GM12878 (cell line): ENCODE results near the gene CHPT1.

Experiments used
- LARP7 ChIP-seq: fragments of 450-650 bp; IDR thresholded peaks from 2 replicates; pipeline ENCODE4 v1.6.1; 2017; ENCODE audit warnings: mild to moderate bottlenecking
- SMC3 ChIP-seq: IDR thresholded peaks from 2 replicates; pipeline ENCODE4 v1.6.1; 2011; ENCODE audit warnings: low read length, improper control_type of control experiment, borderline replicate concordance
- ZNF274 ChIP-seq: IDR thresholded peaks from one replicate; pipeline ENCODE4 v1.8.0; 2011; ENCODE audit not compliant: insufficient read length, insufficient read depth
- TF ChIP-seq, protein P1 (sequence below), 3 experiments: IDR thresholded peaks in 2 of 3; conservative IDR thresholded peaks in 1 of 3; 2 replicates each; pipeline ENCODE4 v1.5.1; 2011; ENCODE audit warnings: low read depth in 3 of 3, low read length in 3 of 3, mild to moderate bottlenecking in 3 of 3, control low read depth in 2 of 3, moderate library complexity in 2 of 3, inconsistent platforms in 1 of 3, mixed read lengths in 1 of 3; ENCODE audit not compliant: control insufficient read depth in 2 of 3, insufficient read depth in 1 of 3; ENCODE audit errors: extremely low read depth in 1 of 3
- TF ChIP-seq, protein P2 (sequence below): fragments of 450-650 bp; IDR thresholded peaks from 2 replicates; pipeline ENCODE4 v1.6.1; 2016; ENCODE audit warnings: mild to moderate bottlenecking, moderate library complexity, borderline replicate concordance

DNA sequence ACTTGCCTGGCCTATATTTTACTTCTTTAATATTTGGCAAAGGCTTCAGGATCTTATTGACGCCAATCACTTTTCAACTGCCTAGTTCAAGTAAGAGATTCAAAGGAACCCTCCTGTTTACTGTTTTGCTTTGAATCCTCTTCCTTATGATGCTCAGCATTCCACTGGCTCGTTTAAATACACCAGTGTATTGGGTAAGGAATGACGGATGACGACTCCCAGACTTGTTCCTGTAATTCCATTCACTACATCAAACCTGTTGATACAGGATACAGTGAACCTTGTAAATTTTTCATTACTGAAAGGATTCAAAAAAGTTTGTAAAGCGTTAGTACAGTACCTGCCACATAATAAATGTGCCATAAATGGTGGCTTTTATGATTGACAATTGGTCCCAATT, 43.5 kb downstream of the CHPT1 start:
- TF ChIP-seq, protein P1, sequence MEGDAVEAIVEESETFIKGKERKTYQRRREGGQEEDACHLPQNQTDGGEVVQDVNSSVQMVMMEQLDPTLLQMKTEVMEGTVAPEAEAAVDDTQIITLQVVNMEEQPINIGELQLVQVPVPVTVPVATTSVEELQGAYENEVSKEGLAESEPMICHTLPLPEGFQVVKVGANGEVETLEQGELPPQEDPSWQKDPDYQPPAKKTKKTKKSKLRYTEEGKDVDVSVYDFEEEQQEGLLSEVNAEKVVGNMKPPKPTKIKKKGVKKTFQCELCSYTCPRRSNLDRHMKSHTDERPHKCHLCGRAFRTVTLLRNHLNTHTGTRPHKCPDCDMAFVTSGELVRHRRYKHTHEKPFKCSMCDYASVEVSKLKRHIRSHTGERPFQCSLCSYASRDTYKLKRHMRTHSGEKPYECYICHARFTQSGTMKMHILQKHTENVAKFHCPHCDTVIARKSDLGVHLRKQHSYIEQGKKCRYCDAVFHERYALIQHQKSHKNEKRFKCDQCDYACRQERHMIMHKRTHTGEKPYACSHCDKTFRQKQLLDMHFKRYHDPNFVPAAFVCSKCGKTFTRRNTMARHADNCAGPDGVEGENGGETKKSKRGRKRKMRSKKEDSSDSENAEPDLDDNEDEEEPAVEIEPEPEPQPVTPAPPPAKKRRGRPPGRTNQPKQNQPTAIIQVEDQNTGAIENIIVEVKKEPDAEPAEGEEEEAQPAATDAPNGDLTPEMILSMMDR (IDR thresholded peaks at IDR 0.05 in 2 of 3, conservative IDR thresholded peaks at IDR 0.05 in 1 of 3; ENCODE audit: control insufficient read depth in 2 of 3, extremely low read depth in 1 of 3, insufficient read depth in 1 of 3, low read depth in 3 of 3, low read length in 3 of 3) = no peak
- TF ChIP-seq LARP7 = no peak
- TF ChIP-seq ZNF274 = no peak
- TF ChIP-seq, protein P2, sequence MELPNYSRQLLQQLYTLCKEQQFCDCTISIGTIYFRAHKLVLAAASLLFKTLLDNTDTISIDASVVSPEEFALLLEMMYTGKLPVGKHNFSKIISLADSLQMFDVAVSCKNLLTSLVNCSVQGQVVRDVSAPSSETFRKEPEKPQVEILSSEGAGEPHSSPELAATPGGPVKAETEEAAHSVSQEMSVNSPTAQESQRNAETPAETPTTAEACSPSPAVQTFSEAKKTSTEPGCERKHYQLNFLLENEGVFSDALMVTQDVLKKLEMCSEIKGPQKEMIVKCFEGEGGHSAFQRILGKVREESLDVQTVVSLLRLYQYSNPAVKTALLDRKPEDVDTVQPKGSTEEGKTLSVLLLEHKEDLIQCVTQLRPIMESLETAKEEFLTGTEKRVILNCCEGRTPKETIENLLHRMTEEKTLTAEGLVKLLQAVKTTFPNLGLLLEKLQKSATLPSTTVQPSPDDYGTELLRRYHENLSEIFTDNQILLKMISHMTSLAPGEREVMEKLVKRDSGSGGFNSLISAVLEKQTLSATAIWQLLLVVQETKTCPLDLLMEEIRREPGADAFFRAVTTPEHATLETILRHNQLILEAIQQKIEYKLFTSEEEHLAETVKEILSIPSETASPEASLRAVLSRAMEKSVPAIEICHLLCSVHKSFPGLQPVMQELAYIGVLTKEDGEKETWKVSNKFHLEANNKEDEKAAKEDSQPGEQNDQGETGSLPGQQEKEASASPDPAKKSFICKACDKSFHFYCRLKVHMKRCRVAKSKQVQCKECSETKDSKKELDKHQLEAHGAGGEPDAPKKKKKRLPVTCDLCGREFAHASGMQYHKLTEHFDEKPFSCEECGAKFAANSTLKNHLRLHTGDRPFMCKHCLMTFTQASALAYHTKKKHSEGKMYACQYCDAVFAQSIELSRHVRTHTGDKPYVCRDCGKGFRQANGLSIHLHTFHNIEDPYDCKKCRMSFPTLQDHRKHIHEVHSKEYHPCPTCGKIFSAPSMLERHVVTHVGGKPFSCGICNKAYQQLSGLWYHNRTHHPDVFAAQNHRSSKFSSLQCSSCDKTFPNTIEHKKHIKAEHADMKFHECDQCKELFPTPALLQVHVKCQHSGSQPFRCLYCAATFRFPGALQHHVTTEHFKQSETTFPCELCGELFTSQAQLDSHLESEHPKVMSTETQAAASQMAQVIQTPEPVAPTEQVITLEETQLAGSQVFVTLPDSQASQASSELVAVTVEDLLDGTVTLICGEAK = no peak
- no peak for TF ChIP-seq SMC3
